BLaER1 treated with 17β-estradiol and CSF1 and Interleukin-3, amounts not matched to agents 10 nM and 100 nM (cell line): ENCODE data around the gene SAMD4A.

ENCODE experiments used
- H3K27ac ChIP-seq, 11 experiments: shearing (Covaris generic); formaldehyde crosslinking; 2 replicates each; pipeline ENCODE4 v1.8.1; 2022
- H3K27me3 ChIP-seq, 11 experiments: shearing (Covaris generic); formaldehyde crosslinking; 2 replicates each; pipeline ENCODE4 v1.8.1; 2022
- H3K36me3 ChIP-seq, 11 experiments: shearing (Covaris generic); formaldehyde crosslinking; 2 replicates each; pipeline ENCODE4 v1.8.1; 2022
- H3K4me1 ChIP-seq, 10 experiments: shearing (Covaris generic); formaldehyde crosslinking; 2 replicates each; pipeline ENCODE4 v1.8.1; 2022
- H3K4me2 ChIP-seq, 11 experiments: shearing (Covaris generic); formaldehyde crosslinking; 2 replicates each; pipeline ENCODE4 v1.8.1; 2022
- H3K4me3 ChIP-seq, 10 experiments: shearing (Covaris generic); formaldehyde crosslinking; 2 replicates each; pipeline ENCODE4 v1.8.1; 2022
- H3K9ac ChIP-seq, 11 experiments: shearing (Covaris generic); formaldehyde crosslinking; 2 replicates each; pipeline ENCODE4 v1.8.1; 2022
- H3K9me3 ChIP-seq, 11 experiments: shearing (Covaris generic); formaldehyde crosslinking; replicated peaks in 1 of 11; 2 replicates each; pipeline ENCODE4 v1.8.1; 2022
- H4K20me1 ChIP-seq, 11 experiments: shearing (Covaris generic); formaldehyde crosslinking; 2 replicates each; pipeline ENCODE4 v1.8.1; 2022
- Cebpa-rat ChIP-seq, 11 experiments: shearing (Covaris generic); IDR thresholded peaks; 2 replicates each; pipeline ENCODE4 v1.8.1; 2022

SAMD4A gene

DNA sequence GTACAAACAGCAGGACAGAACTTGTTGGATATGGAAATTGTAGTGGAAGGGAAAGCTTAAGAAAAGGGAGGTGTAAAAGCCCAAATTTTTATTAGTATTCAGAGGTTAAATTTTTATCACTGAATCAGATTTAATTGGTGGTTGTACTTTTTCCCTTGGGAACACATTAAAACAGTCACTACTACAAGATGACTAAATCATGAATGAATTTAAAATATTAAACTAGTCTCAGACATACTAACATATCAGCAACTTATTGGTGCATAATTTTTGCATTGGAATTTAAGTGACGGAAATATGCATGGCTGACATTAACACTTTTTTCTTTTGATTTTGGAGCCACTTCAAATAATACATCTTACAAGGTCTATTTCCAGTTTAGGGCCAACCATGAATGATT is 27.6 kb downstream of the SAMD4A start:
- Histone ChIP-seq H3K27me3 (no peaks in the 10 kb centered on the region), H3K4me2 (peak overlapping the region in 2 of 11 experiments; percentile 34 to 65; a peak in 1 of 22 replicates), H3K9ac (no peak overlapping the region), H4K20me1 (peaks cover 0 to 94% (median 0%) of the 10 kb centered on the region in 11 experiments; a peak in 7 of 22 replicates), H3K4me1 (peaks cover 18 to 51% (median 23%) of the 10 kb centered on the region in 10 experiments), H3K4me3 (no peak overlapping the region), H3K36me3 (peaks cover 0 to 24% (median 5%) of the 10 kb centered on the region in 11 experiments; a peak in 10 of 22 replicates), H3K9me3 (peaks cover 0 to 20% (median 4%) of the 10 kb centered on the region in 11 experiments; a peak in 9 of 22 replicates), H3K27ac (no peak overlapping the region)
- TF ChIP-seq Cebpa-rat (IDR thresholded peaks at IDR 0.05), result no peak

DNA sequence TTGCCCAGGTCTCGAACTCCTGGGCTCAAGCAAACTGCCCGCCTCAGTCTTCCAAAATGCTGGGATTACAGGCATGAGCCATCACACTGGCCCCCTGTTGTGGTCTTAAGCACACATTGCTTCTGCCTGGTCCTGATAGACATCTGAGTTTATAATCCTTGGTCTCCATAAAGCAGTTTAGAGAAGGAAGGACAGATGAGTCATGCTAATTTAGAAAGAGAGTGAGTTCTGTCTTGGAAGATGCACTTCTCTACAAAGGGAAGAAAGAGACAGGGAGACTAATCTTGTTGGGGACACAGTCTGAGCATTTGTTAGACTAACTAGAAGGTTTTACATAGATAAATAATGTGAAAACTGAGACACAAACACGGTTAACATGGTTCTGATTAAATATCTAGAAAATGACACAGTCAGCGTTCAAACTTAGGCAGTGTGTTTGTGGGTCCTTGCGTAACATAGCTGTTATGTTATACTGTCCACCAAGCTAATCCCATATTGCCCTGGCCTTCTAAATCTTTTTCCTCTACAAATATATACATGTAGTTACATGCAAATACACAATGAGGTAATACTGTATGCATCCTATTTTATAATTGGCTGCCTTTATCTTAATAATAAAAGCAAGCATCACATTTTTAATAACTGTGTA is 31.0 kb downstream of the SAMD4A start:
- no peak overlapping the region; a peak in 1 of 22 replicates for H3K9ac ChIP-seq

DNA sequence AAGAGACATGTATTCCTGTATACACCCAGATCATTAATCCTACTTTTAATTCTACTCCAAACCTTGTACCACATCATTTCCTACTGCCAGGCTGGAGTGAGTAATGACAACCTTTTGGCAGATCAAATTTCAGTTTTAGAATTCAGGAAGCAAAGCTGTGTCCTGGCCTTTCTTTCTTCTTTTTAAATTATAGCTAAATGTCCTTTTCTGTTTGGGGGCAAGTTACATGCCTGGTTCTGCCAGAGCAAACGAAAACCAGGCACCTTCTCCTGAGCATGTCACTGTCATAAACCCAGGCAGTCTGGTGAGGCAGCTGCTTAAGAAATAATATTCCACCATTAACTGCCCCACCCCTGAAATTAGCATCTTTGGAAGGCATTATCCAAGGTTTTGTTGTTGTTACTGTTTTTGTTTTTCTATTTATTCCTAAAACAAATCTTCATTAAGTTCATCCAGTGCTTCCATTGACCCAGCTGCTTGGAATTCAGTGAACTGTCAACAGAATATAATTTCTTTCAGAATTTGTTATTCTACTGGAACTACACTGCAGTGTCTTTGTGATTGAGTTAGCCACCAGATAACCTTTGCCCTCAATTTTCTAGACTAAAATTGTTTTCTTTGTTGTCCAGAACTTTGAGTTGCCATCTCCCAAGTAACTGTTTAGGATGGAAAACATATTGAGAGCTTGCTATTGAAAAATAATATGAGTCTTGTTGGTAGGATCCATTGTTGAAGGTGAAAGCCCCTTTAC is 33.2 kb downstream of the SAMD4A start:
- peaks cover 0 to 16% (median 4%) of the 10 kb centered on the region in 11 experiments; a peak in 10 of 22 replicates for H3K9me3 ChIP-seq
- no peak overlapping the region for H3K27ac ChIP-seq
- H3K36me3 ChIP-seq, result peaks cover 0 to 43% (median 6%) of the 10 kb centered on the region in 11 experiments; a peak in 11 of 22 replicates
- no peak overlapping the region for H3K4me2 ChIP-seq
- H3K27me3 ChIP-seq, result no peaks in the 10 kb centered on the region
- peaks cover 0 to 73% (median 0%) of the 10 kb centered on the region in 11 experiments; a peak in 5 of 22 replicates for H4K20me1 ChIP-seq
- peaks cover 0 to 33% (median 0%) of the 10 kb centered on the region in 10 experiments; a peak in 6 of 20 replicates for H3K4me1 ChIP-seq
- no peak overlapping the region for H3K4me3 ChIP-seq
- TF ChIP-seq Cebpa-rat (IDR thresholded peaks at IDR 0.05), result no peak
- no peak overlapping the region for H3K9ac ChIP-seq

More for the DNA sequence above, 31.0 kb downstream of the SAMD4A start:
- Histone ChIP-seq H3K9me3 (peaks cover 0 to 15% (median 4%) of the 10 kb centered on the region in 11 experiments; a peak in 10 of 22 replicates), H3K4me3 (no peak overlapping the region), H3K27ac (no peak overlapping the region), H3K27me3 (no peaks in the 10 kb centered on the region), H3K4me1 (peaks cover 8 to 43% (median 13%) of the 10 kb centered on the region in 10 experiments; a peak in 19 of 20 replicates), H4K20me1 (peaks cover 0 to 77% (median 0%) of the 10 kb centered on the region in 11 experiments; a peak in 5 of 22 replicates), H3K4me2 (peak overlapping the region in 4 of 11 experiments; percentile 0 to 53 (median 30); a peak in 3 of 22 replicates), H3K36me3 (peaks cover 0 to 34% (median 6%) of the 10 kb centered on the region in 11 experiments; a peak in 11 of 22 replicates)
- no peak for TF ChIP-seq Cebpa-rat (IDR thresholded peaks at IDR 0.05)

DNA sequence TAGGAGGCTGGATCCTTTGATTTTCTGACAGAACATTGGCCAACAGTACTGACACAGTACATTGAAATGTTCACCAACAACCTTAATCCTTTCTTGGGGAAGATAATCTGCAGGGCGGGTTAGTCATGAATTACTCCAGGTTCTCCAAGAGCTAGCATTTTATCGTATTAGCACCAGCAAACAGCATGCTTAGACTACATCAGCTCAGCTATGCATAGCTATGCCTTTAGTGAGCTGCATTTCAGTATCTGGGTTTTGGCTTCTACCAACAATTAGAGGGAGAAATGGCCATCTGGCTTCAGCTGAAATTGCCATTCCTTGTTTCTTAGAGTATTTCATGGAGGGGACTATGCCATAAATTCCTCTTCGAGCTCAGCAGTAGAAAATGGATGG is 33.8 kb downstream of the SAMD4A start:
- H3K9ac ChIP-seq, result no peak overlapping the region
- no peak overlapping the region for H3K4me3 ChIP-seq
- H3K36me3 ChIP-seq, result peaks cover 0 to 45% (median 6%) of the 10 kb centered on the region in 11 experiments; a peak in 11 of 22 replicates
- peaks cover 0 to 16% (median 4%) of the 10 kb centered on the region in 11 experiments; a peak in 10 of 22 replicates for H3K9me3 ChIP-seq
- H3K27ac ChIP-seq, result no peak overlapping the region
- no peak for TF ChIP-seq Cebpa-rat (IDR thresholded peaks at IDR 0.05)
- H4K20me1 ChIP-seq, result peaks cover 0 to 77% (median 0%) of the 10 kb centered on the region in 11 experiments; a peak in 5 of 22 replicates
- H3K27me3 ChIP-seq, result no peaks in the 10 kb centered on the region
- H3K4me2 ChIP-seq, result no peak overlapping the region
- peaks cover 0 to 33% (median 0%) of the 10 kb centered on the region in 10 experiments; a peak in 6 of 20 replicates for H3K4me1 ChIP-seq

DNA sequence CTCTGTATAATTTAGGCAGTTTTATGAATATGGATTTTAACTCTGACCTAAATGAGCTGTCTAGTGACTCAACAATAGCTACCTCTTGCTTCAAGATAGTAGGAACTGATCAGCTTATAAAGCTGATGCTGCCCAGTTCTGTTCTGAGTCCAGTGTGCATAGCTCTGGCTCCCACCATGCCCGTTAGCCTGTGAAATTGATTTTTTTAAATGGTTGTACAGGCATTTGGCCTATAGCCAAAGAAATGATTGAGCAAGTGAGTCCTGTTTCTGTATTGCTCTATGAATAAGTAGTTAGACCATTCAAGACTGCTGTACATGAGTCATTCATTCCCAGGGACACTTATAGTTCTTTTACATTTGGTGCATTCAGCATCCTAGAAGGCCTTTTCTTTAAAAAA is 36.4 kb downstream of the SAMD4A start:
- Histone ChIP-seq H4K20me1 (peaks cover 0 to 66% (median 0%) of the 10 kb centered on the region in 11 experiments; a peak in 5 of 22 replicates), H3K27me3 (no peaks in the 10 kb centered on the region), H3K27ac (no peak overlapping the region), H3K4me1 (peaks cover 0 to 20% (median 0%) of the 10 kb centered on the region in 10 experiments; a peak in 2 of 20 replicates), H3K4me3 (no peak overlapping the region), H3K4me2 (no peak overlapping the region), H3K36me3 (peaks cover 0 to 50% (median 0%) of the 10 kb centered on the region in 11 experiments; a peak in 9 of 22 replicates), H3K9ac (no peak overlapping the region), H3K9me3 (peaks cover 0 to 10% (median 0%) of the 10 kb centered on the region in 11 experiments; a peak in 3 of 22 replicates)
- TF ChIP-seq Cebpa-rat (IDR thresholded peaks at IDR 0.05), result no peak

DNA sequence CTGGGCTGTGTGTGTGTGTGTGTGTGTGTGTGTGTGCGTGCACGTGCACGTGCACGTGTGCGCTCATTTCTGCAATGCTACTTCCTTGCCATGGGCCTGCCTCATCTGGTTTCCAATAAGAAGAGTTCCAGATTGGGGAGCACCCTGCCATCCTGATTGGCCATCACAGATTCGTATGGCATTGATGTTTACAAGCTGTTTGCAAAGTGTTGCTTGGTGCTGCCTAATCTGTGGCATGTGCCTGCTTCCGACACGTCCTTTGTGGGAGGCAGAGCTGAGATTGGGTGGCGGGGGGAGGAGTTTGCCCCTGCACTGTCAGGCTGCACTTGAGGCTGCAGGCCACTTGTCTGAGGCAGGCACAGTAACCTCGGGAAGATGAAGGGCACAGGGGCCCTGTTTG is 39.2 kb downstream of the SAMD4A start:
- peaks cover 0 to 9% (median 0%) of the 10 kb centered on the region in 10 experiments; a peak in 1 of 20 replicates for H3K4me1 ChIP-seq
- H4K20me1 ChIP-seq, result peaks cover 0 to 59% (median 0%) of the 10 kb centered on the region in 11 experiments; a peak in 5 of 22 replicates
- H3K4me3 ChIP-seq, result no peak overlapping the region
- no peak overlapping the region for H3K4me2 ChIP-seq
- peaks cover 0 to 36% (median 16%) of the 10 kb centered on the region in 11 experiments; a peak in 12 of 22 replicates for H3K36me3 ChIP-seq
- H3K27me3 ChIP-seq, result no peaks in the 10 kb centered on the region
- peaks cover 0 to 10% (median 0%) of the 10 kb centered on the region in 11 experiments; a peak in 3 of 22 replicates for H3K9me3 ChIP-seq
- no peak overlapping the region for H3K27ac ChIP-seq
- H3K9ac ChIP-seq, result no peak overlapping the region
- no peak for TF ChIP-seq Cebpa-rat (IDR thresholded peaks at IDR 0.05)

DNA sequence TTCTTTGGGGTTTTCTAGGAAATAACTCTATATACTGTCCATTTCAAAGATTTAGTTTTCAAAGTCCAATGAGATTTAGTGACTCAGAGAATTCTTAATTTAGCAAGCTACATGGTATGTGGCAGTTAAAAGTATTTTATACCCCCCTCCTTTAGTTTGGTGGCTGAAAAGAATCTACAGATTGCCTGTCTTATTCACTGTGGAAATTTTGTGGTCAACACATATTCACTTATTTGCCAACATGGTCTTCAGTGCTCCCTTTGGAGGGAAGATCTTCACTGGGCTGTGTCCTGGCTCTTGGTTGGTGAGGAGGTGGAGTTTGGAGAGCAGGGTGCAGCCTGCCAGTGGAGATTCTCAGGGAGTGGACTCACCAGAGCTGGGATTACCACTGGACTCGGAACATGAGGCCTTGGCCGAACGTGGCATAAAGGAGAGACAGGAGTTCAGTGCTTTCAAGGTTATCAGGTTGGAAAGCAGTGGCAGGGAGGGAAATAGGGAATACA is 39.8 kb downstream of the SAMD4A start:
- Histone ChIP-seq H3K27me3 (no peaks in the 10 kb centered on the region), H3K27ac (no peak overlapping the region), H3K36me3 (peaks cover 0 to 37% (median 16%) of the 10 kb centered on the region in 11 experiments; a peak in 12 of 22 replicates), H3K4me3 (no peak overlapping the region), H3K9ac (no peak overlapping the region), H3K4me2 (no peak overlapping the region), H4K20me1 (peaks cover 0 to 59% (median 0%) of the 10 kb centered on the region in 11 experiments; a peak in 5 of 22 replicates), H3K9me3 (peaks cover 0 to 10% (median 0%) of the 10 kb centered on the region in 11 experiments; a peak in 3 of 22 replicates), H3K4me1 (peaks cover 0 to 6% (median 0%) of the 10 kb centered on the region in 10 experiments; a peak in 1 of 20 replicates)
- no peak for TF ChIP-seq Cebpa-rat (IDR thresholded peaks at IDR 0.05)

DNA sequence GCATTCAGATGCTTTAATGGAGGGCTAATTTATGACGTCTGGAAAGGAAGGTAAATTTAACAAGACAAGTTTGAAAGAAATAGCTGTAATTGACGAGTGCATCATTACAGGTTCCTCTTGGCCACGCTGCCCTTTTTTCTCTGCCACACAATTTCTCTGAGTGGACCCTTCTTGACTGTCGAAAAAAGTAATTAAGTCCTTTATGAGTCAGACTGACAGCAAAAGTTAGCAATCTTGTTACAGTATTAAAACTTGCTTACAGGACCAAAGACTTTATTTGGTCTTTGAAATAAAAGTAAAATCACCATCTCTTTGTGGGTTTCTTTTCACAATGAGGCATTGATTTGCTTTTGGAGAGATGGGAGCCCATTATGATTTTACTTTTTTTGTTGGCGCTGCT is 42.6 kb downstream of the SAMD4A start:
- no peak overlapping the region for H3K9ac ChIP-seq
- no peak overlapping the region for H3K4me3 ChIP-seq
- H4K20me1 ChIP-seq, result peaks cover 0 to 53% (median 0%) of the 10 kb centered on the region in 11 experiments; a peak in 5 of 22 replicates
- H3K9me3 ChIP-seq, result peaks cover 0 to 3% (median 0%) of the 10 kb centered on the region in 11 experiments; a peak in 1 of 22 replicates
- TF ChIP-seq Cebpa-rat (IDR thresholded peaks at IDR 0.05), result no peak
- no peak overlapping the region for H3K4me2 ChIP-seq
- H3K27ac ChIP-seq, result no peak overlapping the region
- H3K4me1 ChIP-seq, result peaks cover 4 to 22% (median 9%) of the 10 kb centered on the region in 10 experiments; a peak in 17 of 20 replicates
- peaks cover 0 to 27% (median 10%) of the 10 kb centered on the region in 11 experiments; a peak in 11 of 22 replicates for H3K36me3 ChIP-seq
- no peaks in the 10 kb centered on the region for H3K27me3 ChIP-seq
